Left ventricle myocardium superior (tissue), 1 donor: ENCODE measurements around the gene SLIT3. TPM values are rescaled to one million over a fixed set of nuclear protein-coding genes. Genes with fewer than 3 reads are reported as not detected.
"Not testable (repeated sequence)": the region's sequence is repeated elsewhere in the genome, so short reads cannot be mapped to it uniquely, and the experiment has no call there.

Experiments
- ATAC-seq: fragments of 200-7000 bp; cut with Tn5 transposase; one replicate; pipeline ENCODE4 v1.9.1; 2020; ENCODE audit warnings: mild to moderate bottlenecking, moderate library complexity
- DNase-seq: peaks from one replicate; pipeline ENCODE4 v3.0.0-alpha.2; 2020
- intact Hi-C: fragments of 100-400 bp; cut with micrococcal nuclease; formaldehyde crosslinking; loops from one replicate; pipeline ENCODE4 v1.11.0; 2022
- total RNA-seq: library from RNA; stranded (reverse); fragmentation: NEBNext Ultra II Directional; extraction: Animal tissue kit (Norgen Biotek cat#: 25700); gene quantifications from one replicate; pipeline ENCODE4 v1.2.1, GENCODE V29; 2021
- donor health status: DM: no; HTN: yes; CAD: no; lungs with severe emphysema.

SLIT3 gene
- total RNA-seq, 1 donor from 2014 or later = 8.4 TPM

DNA sequence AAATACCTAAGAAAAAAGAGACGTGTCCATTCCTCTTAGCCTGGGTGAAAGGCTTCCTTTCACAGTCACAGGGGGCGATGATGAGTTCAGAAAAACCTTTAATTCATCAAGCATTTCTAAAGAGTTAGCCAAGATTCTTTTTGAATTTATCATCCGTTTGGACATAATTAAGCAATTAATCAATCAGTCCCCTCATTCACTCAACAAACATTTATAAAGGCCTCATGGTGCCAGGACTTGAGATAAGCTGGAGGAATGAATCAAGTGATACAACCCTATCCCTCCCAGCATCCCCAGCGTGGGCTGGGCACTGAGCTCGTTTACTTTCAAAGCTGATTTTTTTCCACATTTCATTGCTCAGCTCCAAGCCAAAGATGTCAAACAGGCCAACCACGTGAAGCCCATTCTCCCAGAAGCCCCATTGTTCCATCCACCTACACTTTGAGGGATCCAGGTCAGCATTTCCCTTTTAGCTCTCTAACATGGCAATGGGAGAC, 140.5 kb downstream of the SLIT3 start:
- no peak for DNase-seq
- intact Hi-C loops = no loop called here
- no peak for ATAC-seq

DNA sequence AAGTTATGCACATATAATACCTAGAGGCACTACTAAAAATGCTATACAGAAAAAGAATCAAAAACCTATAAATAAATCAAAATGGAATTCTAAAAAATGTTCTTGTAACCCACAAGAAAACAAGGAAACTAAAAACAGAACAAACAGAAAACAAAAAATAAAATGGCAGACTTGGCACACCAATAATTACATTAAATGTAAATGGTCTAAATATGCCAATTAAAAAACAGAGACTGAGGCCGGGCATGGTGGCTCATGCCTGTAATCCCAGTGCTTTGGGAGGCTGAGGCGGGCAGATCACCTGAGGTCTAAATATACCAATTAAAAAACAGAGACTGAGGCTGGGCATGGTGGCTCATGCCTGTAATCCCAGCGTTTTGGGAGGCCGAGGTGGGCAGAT, 142.2 kb downstream of the SLIT3 start:
- intact Hi-C loops = no loop called here
- ATAC-seq (no peak), DNase-seq (no peak)

DNA sequence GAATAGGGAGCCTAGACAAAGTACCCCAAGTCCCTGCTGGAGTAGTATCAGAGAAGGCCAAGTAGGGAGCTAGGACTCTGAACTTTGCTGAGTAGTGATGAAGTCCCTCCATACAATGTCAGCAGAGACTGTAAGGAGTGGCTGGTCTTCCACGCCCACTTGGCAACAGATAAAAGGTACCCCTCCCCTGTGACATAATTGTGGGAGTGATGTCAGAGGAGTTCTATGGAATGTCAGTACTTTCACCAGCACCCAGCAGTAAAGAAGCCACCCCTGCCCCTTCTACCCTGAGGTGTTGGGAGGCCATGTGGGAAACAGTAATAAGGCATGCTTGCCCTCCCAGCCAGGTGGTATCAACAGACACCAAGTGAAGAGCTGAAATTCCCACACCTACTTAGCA, 143.9 kb downstream of the SLIT3 start:
- ATAC-seq = no peak
- DNase-seq = no peak
- intact Hi-C loops = no loop called here

- intact Hi-C loops = no loop called here
- DNase-seq = no peak
- no peak for ATAC-seq
Observed at GRCh38 chr5:169154679-169155078, 146.3 kb downstream of the SLIT3 start.

DNA sequence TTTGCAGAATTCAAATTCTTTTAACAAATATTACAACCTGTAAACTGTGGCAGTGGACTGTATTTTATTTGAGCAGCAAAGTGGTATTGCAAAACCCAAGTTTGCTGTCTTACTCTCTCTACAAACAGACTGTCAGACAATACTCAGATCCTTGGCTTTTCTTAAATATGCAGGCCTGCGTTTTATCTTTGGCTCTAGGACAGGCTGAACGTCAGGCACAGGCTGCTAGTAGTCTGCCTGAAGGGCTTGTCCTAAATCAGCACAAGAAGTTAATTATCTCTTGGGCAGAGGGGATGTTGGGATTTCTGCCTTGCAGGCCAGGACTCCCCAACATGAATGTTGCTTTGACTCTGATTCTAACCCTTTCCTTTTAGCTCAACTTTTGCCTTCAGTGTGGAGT, 147.5 kb downstream of the SLIT3 start:
- intact Hi-C loops = no loop called here
- DNase-seq (no peak), ATAC-seq (peak; percentile 47)

- ATAC-seq = no peak
- intact Hi-C loops = no loop called here
Observed at GRCh38 chr5:169152946-169153345, 148.0 kb downstream of the SLIT3 start.

GRCh38 chr5:169152453-169152852, 148.5 kb downstream of the SLIT3 start:
- DNase-seq (no peak), ATAC-seq (no peak)
- intact Hi-C loops = no loop called here

More at GRCh38 chr5:169152946-169153345, 148.0 kb downstream of the SLIT3 start:
- DNase-seq = no peak

- ATAC-seq (no peak), DNase-seq (no peak)
- intact Hi-C loops = no loop called here
Observed at GRCh38 chr5:169151051-169151805, 149.7 kb downstream of the SLIT3 start.

DNA sequence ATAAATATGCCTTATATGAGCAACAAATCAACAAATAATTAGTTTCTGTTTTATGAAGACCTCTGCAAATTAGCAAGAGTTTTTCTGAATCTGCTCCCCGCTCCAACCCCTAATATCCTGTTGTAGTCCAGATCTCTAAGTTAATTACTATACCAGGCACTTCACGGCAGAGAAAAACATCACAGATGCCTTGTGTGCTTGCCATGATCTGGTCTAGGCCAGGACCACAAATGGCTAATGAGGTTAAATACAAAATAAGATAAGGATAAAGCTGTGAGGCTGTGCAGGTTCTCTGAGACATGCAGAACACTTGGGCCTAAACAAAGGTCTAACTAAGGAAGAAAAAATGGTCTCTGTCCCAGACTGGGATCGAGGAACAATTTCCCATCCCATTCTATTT, 150.8 kb downstream of the SLIT3 start:
- intact Hi-C loops = no loop called here
- DNase-seq = no peak
- no peak for ATAC-seq

- ATAC-seq = no peak
- intact Hi-C loops = no loop called here
- no peak for DNase-seq
Observed at GRCh38 chr5:169149317-169149716, 151.6 kb downstream of the SLIT3 start.

- intact Hi-C loops = no loop called here
- DNase-seq (no peak), ATAC-seq (no peak)
Observed at GRCh38 chr5:169148138-169148740, 152.7 kb downstream of the SLIT3 start.

DNA sequence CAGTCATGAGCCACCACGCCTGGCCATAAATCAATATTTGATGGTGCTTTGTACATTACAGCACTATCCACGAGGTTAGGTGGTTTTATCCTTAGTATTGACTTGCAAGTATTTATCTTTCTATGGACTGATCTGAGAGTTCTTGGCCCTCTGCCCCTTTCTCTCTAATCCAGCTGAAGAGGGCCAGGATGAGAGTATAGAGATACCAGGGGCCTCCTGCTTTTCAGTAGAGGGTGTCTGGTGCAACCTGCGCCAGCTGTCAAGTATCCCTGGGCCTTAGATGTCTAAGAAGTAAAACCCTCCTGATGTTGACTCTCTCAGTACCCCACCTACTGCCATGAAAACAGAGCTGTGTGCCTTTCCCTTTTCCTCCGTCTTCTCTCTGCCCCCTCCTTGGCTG, 153.4 kb downstream of the SLIT3 start:
- no peak for DNase-seq
- intact Hi-C loops = no loop called here
- ATAC-seq = peak; percentile 60

DNA sequence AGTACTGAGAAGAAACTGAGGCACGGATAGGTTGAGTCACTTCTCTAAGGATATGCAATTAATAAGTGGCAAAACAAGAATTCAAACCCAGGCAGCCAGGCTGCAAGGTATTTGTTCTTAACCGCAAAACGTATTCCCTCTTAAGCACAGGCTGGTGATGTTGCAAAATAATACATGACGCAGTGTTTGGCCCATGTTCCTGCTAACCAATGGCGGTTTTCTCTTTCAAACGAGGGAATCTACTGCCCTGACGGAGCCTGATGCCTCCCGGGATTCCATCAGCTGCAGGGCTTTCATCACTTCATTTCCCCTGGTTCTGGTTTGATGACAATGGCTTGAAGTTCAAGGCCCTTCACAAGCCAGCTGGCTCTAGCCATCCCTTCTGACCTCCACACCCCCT, 154.8 kb downstream of the SLIT3 start:
- intact Hi-C loops = no loop called here
- DNase-seq (no peak), ATAC-seq (peak; percentile 12)

- DNase-seq = peak; percentile 64
Observed at GRCh38 chr5:169142264-169142970, 158.5 kb downstream of the SLIT3 start.

DNA sequence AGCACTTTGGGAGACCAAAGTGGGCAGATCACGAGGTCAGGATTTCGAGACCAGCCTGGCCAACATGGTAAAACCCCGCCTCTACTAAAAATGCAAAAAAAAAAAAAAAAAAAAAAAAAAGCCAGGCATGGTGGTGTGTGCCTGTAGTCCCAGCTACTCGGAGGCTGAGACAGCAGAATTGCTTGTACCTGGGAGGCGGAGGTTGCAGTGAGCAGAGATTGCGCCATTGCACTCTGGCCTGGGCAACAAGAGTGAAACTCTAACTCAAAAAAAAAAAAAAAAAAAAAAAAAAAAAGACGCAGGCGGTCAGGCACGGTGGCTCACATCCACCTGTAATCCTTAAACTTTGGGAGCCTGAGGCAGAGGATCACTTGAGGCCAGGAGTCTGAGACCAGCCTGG, 160.7 kb downstream of the SLIT3 start:
- ATAC-seq, DNase-seq, intact Hi-C loops: not testable (repeated sequence)

More at GRCh38 chr5:169142264-169142970, 158.5 kb downstream of the SLIT3 start:
- intact Hi-C loops = no loop called here
- ATAC-seq = peak; percentile 93

GRCh38 chr5:169139480-169140050, 161.4 kb downstream of the SLIT3 start:
- ATAC-seq = peak; percentile 16
- intact Hi-C loops = no loop called here
- peak; percentile 43 for DNase-seq

DNA sequence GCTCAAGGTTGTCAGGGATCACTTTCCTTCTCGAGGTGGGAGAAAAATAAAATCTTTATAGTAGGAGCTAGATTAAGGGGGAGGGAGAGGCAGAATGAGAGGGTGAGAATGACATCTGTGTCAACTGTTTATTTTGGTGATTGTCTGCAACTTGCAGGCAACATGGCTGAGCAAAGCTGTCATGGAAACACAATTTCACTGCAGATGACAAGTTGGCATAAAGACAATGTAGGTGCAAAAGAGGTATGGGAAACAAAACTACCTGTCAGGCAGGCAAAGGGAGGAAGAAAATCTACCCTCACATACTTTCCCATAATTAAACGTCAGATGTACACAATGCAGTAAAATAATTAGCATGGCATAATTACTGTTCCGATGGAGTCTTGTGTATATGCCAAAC, 167.4 kb downstream of the SLIT3 start:
- DNase-seq (no peak), ATAC-seq (no peak)
- intact Hi-C loops = no loop called here

DNA sequence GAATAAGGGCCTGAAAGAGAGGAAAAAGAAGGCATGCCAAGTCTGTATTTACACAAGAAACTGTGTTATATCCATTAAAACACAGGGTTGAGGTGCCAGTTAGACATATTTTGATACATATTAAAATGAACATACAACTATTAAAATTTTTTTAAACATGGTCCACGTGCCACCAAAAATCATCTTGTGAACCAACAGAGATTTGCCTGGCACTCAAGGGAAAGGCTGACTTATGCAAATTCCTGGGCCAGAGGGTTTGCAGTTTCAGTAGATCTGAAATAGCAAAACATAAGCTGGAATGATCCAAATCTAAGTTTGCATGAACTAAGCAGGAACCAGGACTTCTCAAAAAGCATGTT, 168.7 kb downstream of the SLIT3 start:
- no peak for ATAC-seq
- intact Hi-C loops = no loop called here
- no peak for DNase-seq

GRCh38 chr5:169131616-169132301, 169.2 kb downstream of the SLIT3 start:
- DNase-seq = no peak
- ATAC-seq = peak; percentile 27
- intact Hi-C loops = no loop called here
